Measurements from ENCODE around the gene MFRP.

MFRP gene

DNA sequence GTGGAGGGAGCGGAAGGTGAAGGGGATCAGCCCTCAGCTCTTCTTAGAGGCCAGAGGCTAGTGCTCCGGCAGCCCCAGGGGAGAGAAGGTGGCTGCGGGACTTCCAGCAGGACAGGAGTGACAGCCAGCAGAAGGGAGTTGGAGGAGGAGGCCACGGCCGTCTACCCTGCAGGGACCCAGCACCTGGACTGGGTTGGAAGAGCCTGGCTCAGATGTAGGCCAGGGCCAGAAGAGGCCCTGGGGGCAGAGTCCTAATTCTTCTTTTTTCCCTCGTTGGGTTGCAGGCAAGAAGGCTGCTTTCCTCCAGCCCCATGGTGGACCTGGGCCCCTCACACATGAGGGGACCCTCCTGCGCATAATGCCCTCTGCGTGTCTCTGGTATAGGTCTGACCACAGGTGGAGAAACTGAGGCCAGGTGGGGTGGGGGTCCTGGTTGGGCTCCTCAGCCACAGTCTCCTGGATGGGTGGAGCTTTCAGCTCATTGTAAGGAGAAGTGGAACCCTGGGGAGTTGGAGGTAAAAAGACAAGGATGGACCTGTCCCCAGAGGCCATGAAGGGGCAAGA, 27.3 kb downstream of the MFRP start:
- no peak for DNase-seq (ENCODE audit: low read depth in 2 of 3, low spot score in 2 of 3)

DNA sequence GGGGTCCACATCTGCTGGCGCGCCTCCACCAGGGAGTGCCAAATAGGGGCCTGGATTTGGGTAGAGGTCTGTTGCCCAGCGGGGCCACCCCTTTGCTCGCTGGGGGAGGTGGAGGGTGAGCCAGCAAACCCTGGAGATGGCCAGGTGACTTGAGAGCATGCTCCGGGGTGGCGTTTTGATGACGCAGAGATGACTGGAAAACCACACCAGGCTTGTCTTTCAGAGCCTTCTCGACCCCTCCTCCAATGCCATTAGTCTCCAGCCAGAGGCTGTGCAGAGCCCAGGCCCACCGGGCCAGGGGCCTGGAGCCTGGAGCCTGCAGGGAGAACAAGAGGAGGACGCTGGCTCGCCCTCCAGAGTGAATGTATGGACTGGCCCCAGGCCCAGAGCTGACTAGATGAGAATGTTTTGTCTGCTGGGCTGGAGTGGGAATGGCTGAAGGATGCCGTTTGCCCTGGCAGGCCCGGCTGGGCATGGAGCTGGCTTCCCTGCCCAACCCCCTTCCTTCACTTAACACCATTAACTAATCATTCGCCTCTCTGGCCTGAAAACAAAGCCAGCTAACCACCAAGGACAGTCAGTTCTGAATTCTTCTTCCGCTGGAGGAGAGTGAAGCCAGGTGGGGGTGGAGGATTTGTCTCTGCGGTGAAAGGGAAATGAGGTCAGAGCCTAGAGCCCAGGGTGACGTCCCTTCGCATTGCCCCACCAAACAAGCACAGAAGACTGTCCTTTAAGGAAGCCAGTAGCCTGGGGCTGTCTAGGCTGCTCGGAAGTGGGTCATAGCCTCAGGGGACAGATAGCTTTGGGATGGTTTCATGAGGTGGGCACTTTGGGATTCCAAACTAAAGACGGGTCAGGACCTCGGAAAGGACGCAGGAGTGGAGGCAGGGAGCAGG, 28.0 kb downstream of the MFRP start:
- DNase-seq (ENCODE audit: low read depth in 2 of 3, low spot score in 2 of 3) = no peak

- DNase-seq (ENCODE audit: low read depth in 2 of 3, low spot score in 2 of 3) = no peak
Measured at GRCh38 chr11:119317592-119318239, 28.8 kb downstream of the MFRP start.

DNA sequence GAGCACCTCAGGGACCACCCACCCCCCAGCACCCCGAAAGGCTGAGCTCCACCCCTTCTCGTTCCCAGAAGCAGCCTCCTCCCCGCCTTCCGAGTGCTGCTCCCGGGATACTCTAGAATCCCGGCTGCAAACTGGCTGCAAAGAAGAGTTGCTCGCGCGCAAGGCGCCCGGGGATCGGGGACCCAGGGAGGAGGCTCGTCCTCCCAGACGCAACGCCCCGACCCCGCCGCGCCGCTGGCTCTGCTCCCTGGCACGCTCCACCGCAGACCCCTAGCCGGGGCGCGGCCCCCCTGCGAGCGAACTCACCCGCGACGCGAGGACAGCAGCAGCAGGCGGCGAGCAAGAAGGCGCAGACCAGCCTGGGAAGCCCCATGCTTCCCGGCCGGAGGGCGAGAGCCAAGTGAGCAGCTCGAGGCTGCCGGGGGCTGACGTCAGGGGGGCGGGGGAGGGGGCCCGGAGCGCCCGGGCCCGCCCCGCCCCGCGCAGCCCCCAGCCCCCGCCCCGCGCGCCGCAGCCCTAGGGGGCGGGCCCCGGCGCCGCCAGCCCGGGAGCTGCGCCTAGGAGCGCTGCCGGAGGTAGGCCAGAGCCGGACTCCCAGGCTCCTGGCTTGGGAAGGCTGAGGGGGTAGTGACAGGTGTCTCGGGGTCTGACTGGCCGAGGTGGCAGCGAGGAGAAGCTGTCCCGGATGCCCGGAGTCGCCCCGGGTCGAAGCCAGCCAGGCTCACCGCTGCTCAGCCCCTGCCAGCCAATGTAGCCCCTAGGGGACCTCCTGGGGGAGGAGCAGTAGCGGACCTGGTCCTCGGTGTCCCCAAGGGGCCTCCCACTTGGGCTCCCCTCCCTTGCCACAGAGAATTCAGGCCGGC, 29.5 kb downstream of the MFRP start, which contains the start of gene MCAM:
TSS of gene MCAM (minus strand) at position 402 of the 863 bp plus-strand sequence. CDS start at position 373, 29 bp downstream.
- DNase-seq (ENCODE audit: low read depth in 2 of 3, low spot score in 2 of 3) = no peak

DNA sequence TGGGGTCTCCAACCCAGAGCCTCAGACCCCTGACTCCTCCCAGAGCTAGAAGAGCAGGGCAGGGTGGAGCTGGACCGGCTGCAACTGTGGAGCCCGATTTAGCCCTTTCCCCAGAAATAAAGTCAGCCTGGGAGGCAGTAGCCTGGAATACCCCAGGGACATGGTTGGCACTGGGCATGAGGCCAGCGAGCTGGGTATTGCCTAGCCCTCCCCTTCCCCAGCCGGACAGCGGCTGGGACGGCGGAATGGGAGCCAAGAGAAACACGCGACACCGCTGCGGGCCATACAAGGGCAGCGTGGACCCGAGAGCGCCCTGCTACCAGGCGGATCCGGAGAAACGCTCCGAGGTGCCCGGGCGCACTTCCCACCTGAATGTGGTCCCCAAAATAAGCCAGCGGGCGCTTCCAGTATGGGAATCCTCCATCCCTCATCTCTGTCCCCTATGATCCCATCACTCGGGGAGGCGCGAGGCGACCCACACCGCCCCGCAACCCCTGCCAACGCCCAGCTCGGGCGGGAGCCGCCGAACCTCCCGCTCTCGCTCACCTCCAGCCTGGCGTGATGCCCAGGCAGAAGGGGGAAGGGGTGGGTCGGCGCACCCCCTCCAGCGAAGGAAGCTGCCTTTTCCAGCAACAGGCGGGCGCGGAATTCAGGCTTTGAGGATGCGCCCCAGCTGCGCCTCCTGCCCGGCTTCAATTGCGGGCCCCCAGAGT, 30.3 kb downstream of the MFRP start:
- no peak for DNase-seq (ENCODE audit: low read depth in 2 of 3, low spot score in 2 of 3)

DNA sequence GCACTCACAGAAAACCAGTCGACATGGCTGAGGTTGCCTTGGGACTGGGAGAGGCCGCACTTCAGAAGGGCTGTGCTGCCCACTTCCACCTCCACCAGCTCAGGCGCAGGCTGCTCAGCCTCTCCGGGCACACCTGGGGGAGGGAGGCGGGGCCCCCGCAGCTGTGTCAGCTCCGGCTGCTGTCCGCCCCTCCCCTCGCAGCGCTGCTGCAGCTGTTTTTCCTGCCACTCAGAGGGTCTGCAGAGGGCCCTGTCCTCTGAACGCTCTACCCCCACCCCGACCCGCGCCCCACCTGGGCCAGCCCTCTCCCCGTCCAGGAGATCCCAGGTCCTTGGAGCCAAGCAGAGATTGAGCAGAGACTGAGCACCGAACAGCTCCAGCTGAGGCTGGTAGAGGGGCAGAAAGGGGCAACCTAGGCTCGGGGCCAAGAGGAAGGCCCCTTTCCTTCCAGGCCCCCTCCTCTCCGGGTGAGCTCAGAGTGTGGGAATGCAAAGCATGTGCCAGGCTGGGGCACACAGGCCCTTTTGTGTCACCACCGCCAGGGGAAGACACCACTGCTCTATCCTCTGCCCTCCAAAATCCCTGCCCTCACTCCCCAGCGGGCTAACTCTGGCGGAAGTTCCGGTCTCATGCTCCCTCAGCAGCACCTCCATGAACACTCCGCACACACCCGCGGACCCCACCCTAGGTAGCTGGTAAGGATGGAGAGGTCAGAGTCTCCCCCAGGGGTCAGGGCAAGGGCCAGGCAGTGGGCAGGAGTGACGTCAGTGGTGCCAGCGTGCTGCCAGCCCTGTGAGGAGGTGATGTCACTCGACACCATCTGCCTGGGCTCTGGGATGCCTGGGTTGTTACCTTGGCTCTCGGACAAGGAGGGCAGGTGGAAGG, 31.1 kb downstream of the MFRP start:
- no peak for DNase-seq (ENCODE audit: low read depth in 2 of 3, low spot score in 2 of 3)

DNA sequence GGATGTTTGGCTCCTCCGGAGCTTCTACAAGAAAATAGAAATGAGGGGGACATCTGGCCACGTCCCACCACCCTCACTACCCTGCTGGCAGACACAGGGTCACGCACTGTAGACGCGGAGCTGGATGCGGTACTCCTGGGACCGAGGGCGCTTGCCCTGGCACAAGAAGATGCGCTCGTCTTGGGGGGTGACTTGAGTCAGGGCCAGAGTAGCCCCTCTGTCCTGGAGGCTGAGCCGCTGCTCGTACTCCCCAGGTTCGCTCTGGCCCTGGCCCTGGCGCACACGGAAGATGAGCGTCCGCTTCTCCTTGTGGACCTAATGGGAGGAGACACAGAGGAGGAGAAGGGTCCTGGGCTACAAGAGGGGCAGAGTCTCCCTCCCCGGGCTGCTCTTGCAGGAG, 31.8 kb downstream of the MFRP start:
- DNase-seq (ENCODE audit: low read depth in 2 of 3, low spot score in 2 of 3) = no peak

- no peak for DNase-seq (ENCODE audit: low read depth in 2 of 3, low spot score in 2 of 3)
Measured at GRCh38 chr11:119310682-119311052, 35.8 kb downstream of the MFRP start.

- DNase-seq (ENCODE audit: low read depth in 2 of 3, low spot score in 2 of 3) = no peak
Measured at GRCh38 chr11:119309953-119310681, 36.4 kb downstream of the MFRP start.

GRCh38 chr11:119309411-119309810, 37.1 kb downstream of the MFRP start:
- DNase-seq (ENCODE audit: low read depth in 2 of 3, low spot score in 2 of 3) = no peak

GRCh38 chr11:119307974-119308373, 38.5 kb downstream of the MFRP start:
- no peak for DNase-seq (ENCODE audit: low read depth in 2 of 3, low spot score in 2 of 3)

DNA sequence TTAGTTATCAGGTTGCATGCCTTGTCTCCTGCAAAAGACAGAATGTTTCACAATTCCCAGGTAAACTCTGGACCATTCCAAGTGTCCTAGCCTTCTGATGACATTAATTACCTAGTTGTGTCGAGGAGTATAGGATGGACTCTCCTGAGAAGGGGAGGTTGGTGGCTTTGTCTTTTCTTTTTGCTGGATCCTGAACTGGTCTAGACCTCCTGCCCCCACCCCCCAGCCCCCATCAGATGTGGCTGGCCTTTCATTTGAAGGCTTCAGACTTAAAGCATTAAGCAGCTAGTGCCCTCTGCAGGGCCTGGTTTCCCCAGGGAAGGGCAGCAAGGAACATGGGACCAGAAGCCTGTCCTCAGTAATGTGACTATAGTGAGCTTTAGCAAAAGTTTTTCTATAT, 39.3 kb downstream of the MFRP start:
- no peak for DNase-seq (ENCODE audit: low read depth in 2 of 3, low spot score in 2 of 3)

GRCh38 chr11:119306373-119306890, 40.1 kb downstream of the MFRP start:
- DNase-seq (ENCODE audit: low read depth in 2 of 3, low spot score in 2 of 3) = no peak

DNA sequence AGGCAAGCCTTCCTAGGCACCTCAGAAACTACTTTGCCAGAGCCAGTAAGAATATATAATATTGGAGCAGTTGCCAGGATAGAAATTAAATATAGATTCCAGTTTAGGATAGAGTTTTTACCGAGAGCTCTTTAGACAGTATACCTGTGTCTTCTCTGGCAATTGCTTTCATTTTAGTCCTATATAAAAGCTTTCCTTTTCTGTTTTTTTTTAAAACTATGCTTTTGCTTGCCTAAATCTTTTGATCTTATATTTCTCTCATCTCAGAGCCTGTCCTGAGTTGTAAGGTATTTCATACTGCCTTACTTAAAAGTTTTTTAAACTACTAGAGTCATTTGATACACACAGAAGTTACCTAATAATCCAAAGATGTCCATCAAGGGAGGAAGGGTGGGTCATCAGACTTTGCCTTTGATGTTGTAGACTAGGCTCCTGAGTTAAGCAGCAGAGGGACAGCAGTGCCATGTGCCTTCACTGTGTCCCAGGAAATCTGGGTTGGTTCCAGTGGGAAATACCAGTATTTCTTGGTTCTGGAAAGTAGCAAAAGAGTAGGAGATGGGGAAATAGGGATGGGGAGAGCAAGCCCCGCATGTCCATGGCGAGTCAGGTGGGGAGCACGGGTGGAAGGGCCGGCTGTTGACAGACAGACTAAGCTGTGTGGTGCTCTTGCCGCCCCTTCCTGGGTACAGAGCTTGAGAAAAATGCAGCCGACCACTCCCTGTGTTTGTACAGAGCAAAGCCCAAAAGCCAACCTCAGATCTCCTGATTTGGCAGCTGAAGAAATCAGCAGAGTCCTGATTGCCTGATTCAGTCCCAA, 40.7 kb downstream of the MFRP start:
- no peak for DNase-seq (ENCODE audit: low read depth in 2 of 3, low spot score in 2 of 3)

- DNase-seq (ENCODE audit: low read depth in 2 of 3, low spot score in 2 of 3) = no peak
Measured at GRCh38 chr11:119303227-119303718, 43.2 kb downstream of the MFRP start.

GRCh38 chr11:119300198-119300964, 46.1 kb downstream of the MFRP start:
- no peak for DNase-seq (ENCODE audit: low read depth in 2 of 3, low spot score in 2 of 3)

DNA sequence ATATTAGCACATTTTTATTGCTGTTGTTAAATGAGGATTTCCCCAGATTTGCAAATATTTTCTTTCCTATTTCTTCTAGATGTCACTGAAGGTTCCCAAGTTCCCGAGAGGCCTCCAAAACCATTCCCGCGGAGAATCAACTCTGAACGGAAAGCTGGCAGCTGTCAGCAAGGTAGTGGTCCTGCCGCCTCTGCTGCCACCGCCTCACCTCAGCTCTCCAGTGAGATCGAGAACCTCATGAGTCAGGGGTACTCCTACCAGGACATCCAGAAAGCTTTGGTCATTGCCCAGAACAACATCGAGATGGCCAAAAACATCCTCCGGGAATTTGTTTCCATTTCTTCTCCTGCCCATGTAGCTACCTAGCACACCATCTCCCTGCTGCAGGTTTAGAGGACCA, 47.1 kb downstream of the MFRP start:
- no peak for DNase-seq (ENCODE audit: low read depth in 2 of 3, low spot score in 2 of 3)
